Mucosa of descending colon (tissue), 3 donors: Measurements from ENCODE around the gene GTF2B. TPM values are rescaled to one million over a fixed set of nuclear protein-coding genes. Genes with fewer than 3 reads are reported as not detected.

Experiments
- ATAC-seq: fragments of 200-7000 bp; cut with Tn5 transposase; one replicate; pipeline ENCODE4 v1.9.1; 2020; ENCODE audit warnings: mild to moderate bottlenecking, moderate library complexity
- DNase-seq, 3 donors: peaks; one replicate each; pipeline ENCODE4 v3.0.0-alpha.2; 2020
- H3K36me3 ChIP-seq: fragments of 200-600 bp; one replicate; pipeline ENCODE4 v1.8.0; 2021; ENCODE audit warnings: low read depth, mild to moderate bottlenecking
- H3K4me1 ChIP-seq: fragments of 200-600 bp; one replicate; pipeline ENCODE4 v1.8.0; 2021; ENCODE audit warnings: low read depth, mild to moderate bottlenecking
- H3K4me3 ChIP-seq: fragments of 200-600 bp; one replicate; pipeline ENCODE4 v1.8.0; 2021; ENCODE audit warnings: mild to moderate bottlenecking
- H3K9me3 ChIP-seq: fragments of 200-600 bp; one replicate; pipeline ENCODE4 v1.8.0; 2021; ENCODE audit warnings: mild to moderate bottlenecking
- CTCF ChIP-seq: fragments of 200-600 bp; IDR thresholded peaks from one replicate; pipeline ENCODE4 v1.8.0; 2022; ENCODE audit warnings: antibody characterized with exemption, mild to moderate bottlenecking
- intact Hi-C, 2 donors: fragments of 100-400 bp; cut with DNase I in 1 of 2; cut with micrococcal nuclease in 1 of 2; formaldehyde crosslinking; loops; one replicate each; pipeline versions ENCODE4 v1.11.0 to v1.11.1; 2022; cut with DNase I, micrococcal nuclease
- total RNA-seq, 3 donors: library from RNA; stranded (reverse); fragmentation: NEBNext Ultra II Directional in 2 of 3; extraction: Animal tissue kit (Norgen Biotek cat#: 25700) in 2 of 3; gene quantifications; one replicate each; pipeline versions ENCODE4 v1.2.1 to v1.2.4, GENCODE V29; 2021 to 2023
- donor health status: DM: no; HTN: no; CAD: no; lungs with moderate emphysema.
- donor health status: DM: no; HTN: no; CAD: no.
- donor health status: DM: no; HTN: yes; CAD: no.

The GTF2B gene
- total RNA-seq, 3 donors from 2014 or later, result 25.0 to 27.8 (median 27.3) TPM

- Histone ChIP-seq H3K4me1 (no peaks in the 10 kb centered on the region), H3K4me3 (no peak overlapping the region), H3K9me3 (peaks cover under 1% of the 10 kb centered on the region), H3K36me3 (no peaks in the 10 kb centered on the region)
- no peak for TF ChIP-seq CTCF
- intact Hi-C loops, result no loop called here
- ATAC-seq (no peak), DNase-seq (no peak)
These were observed 19.8 kb upstream of the GTF2B start for GRCh38 chr1:88911161-88911560.

GRCh38 chr1:88910401-88910800 is 19.0 kb upstream of the GTF2B start:
- no peaks in the 10 kb centered on the region for H3K9me3 ChIP-seq

GRCh38 chr1:88900883-88901282 is 9.5 kb upstream of the GTF2B start:
- Histone ChIP-seq H3K9me3 (no peaks in the 10 kb centered on the region), H3K36me3 (no peaks in the 10 kb centered on the region), H3K4me1 (no peaks in the 10 kb centered on the region), H3K4me3 (no peak overlapping the region)
- intact Hi-C loops, result no loop called here
- ATAC-seq, result no peak
- no peak for TF ChIP-seq CTCF
- DNase-seq, result no peak

More at GRCh38 chr1:88910401-88910800, 19.0 kb upstream of the GTF2B start:
- Histone ChIP-seq H3K4me1 (no peaks in the 10 kb centered on the region), H3K36me3 (no peaks in the 10 kb centered on the region), H3K4me3 (no peak overlapping the region)
- ATAC-seq (no peak), DNase-seq (no peak)
- TF ChIP-seq CTCF, result no peak
- intact Hi-C loops, result no loop called here

- no peaks in the 10 kb centered on the region for H3K4me1 ChIP-seq
- ATAC-seq (no peak), DNase-seq (no peak)
- no peak for TF ChIP-seq CTCF
- no peak overlapping the region for H3K4me3 ChIP-seq
- intact Hi-C loops, result no loop called here
- H3K9me3 ChIP-seq, result no peaks in the 10 kb centered on the region
- H3K36me3 ChIP-seq, result no peaks in the 10 kb centered on the region
These were observed 5.8 kb upstream of the GTF2B start for GRCh38 chr1:88897070-88897730.

- DNase-seq (no peak), ATAC-seq (no peak)
- Histone ChIP-seq H3K9me3 (no peaks in the 10 kb centered on the region), H3K4me1 (peaks cover 9% of the 10 kb centered on the region), H3K4me3 (no peak overlapping the region), H3K36me3 (no peaks in the 10 kb centered on the region)
- no peak for TF ChIP-seq CTCF
- intact Hi-C loops, result no loop called here
These were observed 1.1 kb upstream of the GTF2B start for GRCh38 chr1:88892357-88892877.
